Skeletal muscle tissue (tissue), 4 donors: ENCODE measurements around the gene SLAMF1. TPM values are rescaled to one million over a fixed set of nuclear protein-coding genes. Genes with fewer than 3 reads are reported as not detected.
A peak's percentile ranks its signal among the peaks of the same experiment; 100 is the strongest.

Experiments
- H3K27ac ChIP-seq: one replicate; pipeline ENCODE4 v1.7.0; 2013; ENCODE audit warnings: mild to moderate bottlenecking, low read depth, low read length, inconsistent platforms
- H3K27me3 ChIP-seq, 3 donors: one replicate each; pipeline ENCODE4 v1.7.0; 2013; ENCODE audit warnings: low read length in 3 of 3; ENCODE audit not compliant: control insufficient read depth in 3 of 3, insufficient read depth in 3 of 3
- H3K36me3 ChIP-seq, 3 donors: one replicate each; pipeline ENCODE4 v1.7.0; 2013; ENCODE audit warnings: low read length in 3 of 3; ENCODE audit not compliant: control insufficient read depth in 3 of 3, insufficient read depth in 3 of 3
- H3K4me1 ChIP-seq, 3 donors: one replicate each; pipeline ENCODE4 v1.7.0; 2013; ENCODE audit warnings: low read length in 3 of 3, mild to moderate bottlenecking in 3 of 3; ENCODE audit not compliant: control insufficient read depth in 3 of 3, insufficient read depth in 3 of 3
- H3K4me3 ChIP-seq, 3 donors: one replicate each; pipeline ENCODE4 v1.7.0; 2013; ENCODE audit warnings: low read length in 3 of 3
- H3K9ac ChIP-seq, 3 donors: one replicate each; pipeline ENCODE4 v1.7.0; 2013; ENCODE audit warnings: low read length in 3 of 3, mild to moderate bottlenecking in 3 of 3, moderate library complexity in 2 of 3, low read depth in 1 of 3
- H3K9me3 ChIP-seq, 3 donors: one replicate each; pipeline ENCODE4 v1.7.0; 2013; ENCODE audit warnings: low read length in 3 of 3; ENCODE audit not compliant: control insufficient read depth in 3 of 3
- total RNA-seq: library from RNA; depleted of rRNA; stranded (reverse); fragments of >200 nt; gene quantifications from one replicate; pipeline ENCODE4 v1.2.3, GENCODE V29; 2014
- donor health status: Osteomylitis.

SLAMF1 gene
- total RNA-seq, 1 donor from 2014 or later, result not detected

DNA sequence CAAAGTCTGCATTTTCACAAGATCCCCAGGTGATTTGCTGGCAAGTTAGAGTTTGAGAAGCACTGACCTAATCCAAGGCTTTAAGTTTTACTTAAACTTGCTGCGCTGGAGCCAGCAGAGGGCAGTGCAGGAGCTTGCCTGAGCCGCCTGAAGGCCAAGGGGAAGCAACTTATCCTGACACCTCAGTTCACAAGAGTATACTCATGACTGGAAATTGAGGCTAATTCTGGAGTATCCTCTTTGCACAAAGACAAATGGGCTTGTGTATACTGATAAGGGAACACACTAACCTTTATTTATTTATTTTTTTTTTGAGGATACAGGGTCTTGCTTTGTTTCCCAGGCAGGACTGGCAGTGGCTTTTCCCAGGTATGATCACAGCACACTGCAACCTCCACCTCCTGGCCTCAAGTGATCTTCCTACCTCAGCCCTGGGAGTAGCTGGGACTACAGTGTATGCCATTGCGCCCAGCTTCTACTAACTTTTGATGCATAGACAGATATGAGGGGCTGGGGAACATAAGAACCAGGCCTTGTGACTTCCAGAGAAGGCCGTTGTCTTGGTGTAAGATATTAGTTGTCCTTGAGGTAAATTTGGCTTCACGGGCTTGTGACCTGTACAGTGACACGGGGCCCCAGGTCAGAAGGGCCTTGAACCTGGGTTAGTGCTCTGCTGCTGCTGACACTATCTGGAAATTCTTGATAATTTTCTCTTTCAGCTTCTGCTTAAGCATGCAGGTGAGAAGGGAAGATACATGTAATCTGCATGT is 29.0 kb upstream of the SLAMF1 start:
- H3K9me3 ChIP-seq, result no peaks in the 10 kb centered on the region
- no peaks in the 10 kb centered on the region for H3K4me1 ChIP-seq
- peaks cover 0 to 28% (median 7%) of the 10 kb centered on the region in 3 donors for H3K27me3 ChIP-seq
- H3K9ac ChIP-seq, result no peak overlapping the region
- H3K36me3 ChIP-seq, result no peaks in the 10 kb centered on the region
- no peak overlapping the region for H3K27ac ChIP-seq
- no peak overlapping the region for H3K4me3 ChIP-seq

- H3K27me3 ChIP-seq, result peaks cover 0 to 28% (median 7%) of the 10 kb centered on the region in 3 donors
- no peak overlapping the region for H3K9ac ChIP-seq
- no peak overlapping the region for H3K4me3 ChIP-seq
- no peaks in the 10 kb centered on the region for H3K36me3 ChIP-seq
- H3K27ac ChIP-seq, result no peak overlapping the region
- H3K4me1 ChIP-seq, result no peaks in the 10 kb centered on the region
- H3K9me3 ChIP-seq, result no peaks in the 10 kb centered on the region
These were observed 27.6 kb upstream of the SLAMF1 start for GRCh38 chr1:160674415-160674814.

GRCh38 chr1:160672789-160673695 is 26.2 kb upstream of the SLAMF1 start:
- no peak overlapping the region for H3K4me3 ChIP-seq
- H3K4me1 ChIP-seq, result no peaks in the 10 kb centered on the region
- H3K27me3 ChIP-seq, result peaks cover 0 to 25% (median 6%) of the 10 kb centered on the region in 3 donors

DNA sequence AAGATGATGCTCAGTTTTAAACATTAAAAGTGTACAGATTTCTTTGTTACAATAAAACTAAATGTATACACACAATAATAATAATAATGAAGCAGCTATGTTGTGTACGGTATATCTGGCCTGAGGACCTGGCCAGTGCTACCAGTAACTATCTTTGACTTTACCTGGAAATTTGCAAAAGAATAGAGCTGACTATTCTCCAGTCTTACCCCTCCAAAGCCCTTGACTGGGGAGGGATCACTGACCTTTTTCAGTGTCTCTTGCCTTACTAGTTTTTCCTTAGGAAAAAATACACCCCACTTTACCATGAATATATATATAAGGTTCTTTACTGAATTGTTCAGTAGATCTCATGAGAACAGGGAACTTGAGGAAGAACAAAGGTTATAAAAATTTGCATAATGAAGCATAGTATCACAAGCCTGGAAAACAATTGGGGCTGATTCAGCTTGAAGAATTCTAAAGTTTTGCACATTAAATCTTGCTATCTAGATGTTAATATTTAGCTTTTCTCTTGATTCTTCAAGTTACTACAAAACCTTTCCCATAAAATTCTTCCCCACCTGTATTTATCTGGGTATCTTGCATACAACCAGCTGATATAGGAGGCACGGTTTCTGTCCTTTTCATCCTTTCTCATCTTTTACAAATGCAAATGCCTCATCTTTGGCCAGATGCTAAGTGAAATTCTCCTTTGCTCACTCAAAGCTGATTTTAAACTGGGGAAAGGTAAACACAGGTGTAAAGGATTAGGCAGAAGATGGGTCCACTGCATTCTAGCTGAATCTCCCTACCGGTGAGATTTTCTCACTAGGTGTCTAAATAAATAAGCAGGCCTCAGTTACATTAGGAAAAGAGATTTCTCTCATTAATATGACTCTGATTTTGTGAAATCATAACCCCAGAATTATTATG is 25.0 kb upstream of the SLAMF1 start:
- Histone ChIP-seq H3K9ac (no peak overlapping the region), H3K4me1 (no peaks in the 10 kb centered on the region), H3K9me3 (no peaks in the 10 kb centered on the region), H3K27me3 (peaks cover 0 to 14% (median 0%) of the 10 kb centered on the region in 3 donors), H3K27ac (no peak overlapping the region), H3K4me3 (no peak overlapping the region), H3K36me3 (no peaks in the 10 kb centered on the region)

More at GRCh38 chr1:160672789-160673695, 26.2 kb upstream of the SLAMF1 start:
- Histone ChIP-seq H3K9me3 (no peaks in the 10 kb centered on the region), H3K36me3 (no peaks in the 10 kb centered on the region), H3K27ac (no peak overlapping the region), H3K9ac (no peak overlapping the region)

- Histone ChIP-seq H3K9me3 (no peaks in the 10 kb centered on the region), H3K4me1 (no peaks in the 10 kb centered on the region), H3K4me3 (no peak overlapping the region), H3K27me3 (peaks cover 0 to 13% (median 0%) of the 10 kb centered on the region in 3 donors), H3K36me3 (no peaks in the 10 kb centered on the region), H3K27ac (no peak overlapping the region), H3K9ac (no peak overlapping the region)
These were observed 23.9 kb upstream of the SLAMF1 start for GRCh38 chr1:160670701-160671100.

DNA sequence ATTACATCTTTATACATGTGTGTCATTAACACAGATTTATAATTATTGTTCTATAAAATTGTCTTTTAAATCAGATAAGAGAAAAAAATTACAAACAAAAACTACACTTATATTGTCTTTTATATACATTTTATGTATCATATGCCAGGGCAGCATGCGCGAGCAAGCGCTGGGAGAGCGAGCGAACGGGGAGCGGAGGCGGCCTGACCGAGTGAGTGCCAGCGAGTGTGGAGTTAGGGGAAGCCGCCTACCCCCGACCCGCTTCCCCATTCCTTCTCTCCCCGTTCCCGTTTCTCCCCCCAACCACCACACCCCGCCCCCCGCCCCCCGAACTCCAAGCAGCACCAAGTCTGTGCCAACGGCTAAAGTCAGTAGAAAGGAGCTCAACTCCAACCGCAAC is 23.0 kb upstream of the SLAMF1 start:
- no peaks in the 10 kb centered on the region for H3K36me3 ChIP-seq
- H3K27me3 ChIP-seq, result peaks cover 0 to 9% (median 0%) of the 10 kb centered on the region in 3 donors
- peaks cover 0 to 3% (median 0%) of the 10 kb centered on the region in 3 donors for H3K4me1 ChIP-seq
- no peak overlapping the region for H3K4me3 ChIP-seq
- no peaks in the 10 kb centered on the region for H3K9me3 ChIP-seq
- H3K9ac ChIP-seq, result no peak overlapping the region
- H3K27ac ChIP-seq, result no peak overlapping the region

- no peak overlapping the region for H3K27ac ChIP-seq
- peaks cover 0 to 6% (median 0%) of the 10 kb centered on the region in 3 donors for H3K27me3 ChIP-seq
- H3K9me3 ChIP-seq, result no peaks in the 10 kb centered on the region
- peaks cover 0 to 3% (median 0%) of the 10 kb centered on the region in 3 donors for H3K4me1 ChIP-seq
- H3K9ac ChIP-seq, result no peak overlapping the region
- H3K4me3 ChIP-seq, result no peak overlapping the region
- no peaks in the 10 kb centered on the region for H3K36me3 ChIP-seq
These were observed 22.4 kb upstream of the SLAMF1 start for GRCh38 chr1:160669276-160669675.

DNA sequence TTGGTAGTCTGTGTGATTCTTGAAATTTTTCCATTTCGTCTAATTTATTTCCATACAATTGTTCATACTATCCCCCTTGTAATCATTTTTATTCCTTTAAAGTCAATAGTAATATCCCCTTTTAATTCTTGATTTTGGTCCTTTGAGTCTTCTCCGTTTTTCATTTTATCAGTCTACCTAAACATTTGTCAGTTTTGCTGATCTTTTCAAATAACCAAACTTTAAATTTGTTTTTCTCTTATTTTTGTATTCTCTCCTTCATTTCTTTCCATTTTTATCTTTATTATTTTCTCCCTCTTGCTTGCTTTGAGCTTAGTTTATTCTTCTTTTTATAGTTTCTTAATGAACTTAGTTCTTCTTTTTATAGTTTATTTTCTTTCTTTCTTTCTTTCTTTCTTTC is 21.1 kb upstream of the SLAMF1 start:
- no peak overlapping the region for H3K4me3 ChIP-seq
- no peaks in the 10 kb centered on the region for H3K36me3 ChIP-seq
- H3K9ac ChIP-seq, result no peak overlapping the region
- no peak overlapping the region for H3K27ac ChIP-seq
- no peaks in the 10 kb centered on the region for H3K9me3 ChIP-seq
- no peaks in the 10 kb centered on the region for H3K27me3 ChIP-seq
- peaks cover 0 to 3% (median 0%) of the 10 kb centered on the region in 3 donors for H3K4me1 ChIP-seq

GRCh38 chr1:160666079-160666442 is 19.2 kb upstream of the SLAMF1 start:
- Histone ChIP-seq H3K27ac (peak overlapping the region; percentile 54), H3K4me3 (no peak overlapping the region), H3K27me3 (no peaks in the 10 kb centered on the region), H3K4me1 (peaks cover 0 to 3% (median 0%) of the 10 kb centered on the region in 3 donors), H3K9ac (no peak overlapping the region), H3K9me3 (no peaks in the 10 kb centered on the region), H3K36me3 (no peaks in the 10 kb centered on the region)
